GM15510 (cell line): ENCODE data around the gene ZNF536.

Experiments used
- POLR2A ChIP-seq: IDR thresholded peaks from 3 replicates; pipeline ENCODE4 v1.6.1; 2011; ENCODE audit warnings: borderline replicate concordance; ENCODE audit not compliant: insufficient read length; ENCODE audit errors: extremely low read depth

Gene ZNF536

DNA sequence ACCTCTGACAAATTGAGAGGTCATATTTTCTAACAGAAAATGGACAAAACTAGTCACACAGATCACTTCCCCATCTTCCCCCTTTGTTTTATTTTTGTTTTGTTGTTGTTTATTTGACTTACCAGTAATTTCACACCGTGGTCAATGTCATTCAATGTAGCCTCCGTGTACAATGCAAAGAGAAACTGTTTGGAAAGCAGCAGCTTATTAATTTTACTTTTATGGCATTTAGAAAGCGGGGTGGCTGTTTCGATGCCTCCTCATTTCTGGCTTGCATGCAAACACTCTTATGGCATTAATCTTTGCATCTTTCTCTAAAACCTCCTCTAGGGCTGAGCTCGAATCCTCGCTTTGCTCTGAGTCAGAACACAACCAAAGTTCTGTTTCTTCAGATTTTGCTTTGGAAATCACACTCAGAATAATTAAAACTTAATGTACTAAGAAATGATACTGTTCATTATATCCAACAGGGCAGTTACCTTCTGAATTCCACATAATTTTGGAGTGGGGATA is 77.0 kb downstream of the ZNF536 start:
- TF ChIP-seq POLR2A: no peak

DNA sequence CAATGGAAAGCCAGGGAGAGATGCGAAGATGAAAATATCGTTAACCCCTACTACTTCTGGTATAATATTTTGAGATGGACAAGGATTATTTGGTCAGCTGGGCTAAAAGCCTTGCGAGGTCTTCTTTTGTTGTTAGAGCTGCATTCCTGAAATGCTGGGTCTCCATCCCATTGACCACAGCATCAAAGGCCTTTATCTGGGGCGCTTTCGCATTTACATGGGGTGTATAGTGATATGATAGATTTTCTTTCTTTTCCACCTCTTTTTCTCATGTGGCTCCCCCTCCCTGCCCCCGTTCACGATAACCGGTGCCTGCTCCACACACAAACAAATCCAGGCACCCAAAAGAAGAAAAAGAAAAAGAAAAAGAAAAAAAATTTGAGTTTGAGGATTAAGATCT is 77.5 kb downstream of the ZNF536 start:
- no peak for TF ChIP-seq POLR2A

DNA sequence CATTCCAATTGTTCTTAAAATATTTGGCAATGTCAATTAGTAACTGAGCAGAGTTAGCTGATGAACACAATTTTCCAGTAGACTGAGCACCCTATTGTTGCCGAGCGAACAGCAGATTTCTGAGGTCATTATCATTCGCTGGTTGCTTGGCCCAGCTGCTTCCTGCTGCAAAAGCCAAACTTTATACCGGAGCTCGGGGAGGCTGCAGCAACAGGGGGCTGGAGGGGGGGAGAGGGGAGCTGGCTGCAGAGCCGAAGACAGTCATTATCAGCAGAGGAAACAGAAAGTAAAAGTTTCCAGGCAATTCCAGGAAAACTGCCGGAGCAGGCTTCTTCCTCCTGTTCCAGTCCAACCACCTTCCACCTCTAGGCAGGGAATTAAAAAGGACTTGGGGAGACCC is 77.9 kb downstream of the ZNF536 start:
- no peak for TF ChIP-seq POLR2A

DNA sequence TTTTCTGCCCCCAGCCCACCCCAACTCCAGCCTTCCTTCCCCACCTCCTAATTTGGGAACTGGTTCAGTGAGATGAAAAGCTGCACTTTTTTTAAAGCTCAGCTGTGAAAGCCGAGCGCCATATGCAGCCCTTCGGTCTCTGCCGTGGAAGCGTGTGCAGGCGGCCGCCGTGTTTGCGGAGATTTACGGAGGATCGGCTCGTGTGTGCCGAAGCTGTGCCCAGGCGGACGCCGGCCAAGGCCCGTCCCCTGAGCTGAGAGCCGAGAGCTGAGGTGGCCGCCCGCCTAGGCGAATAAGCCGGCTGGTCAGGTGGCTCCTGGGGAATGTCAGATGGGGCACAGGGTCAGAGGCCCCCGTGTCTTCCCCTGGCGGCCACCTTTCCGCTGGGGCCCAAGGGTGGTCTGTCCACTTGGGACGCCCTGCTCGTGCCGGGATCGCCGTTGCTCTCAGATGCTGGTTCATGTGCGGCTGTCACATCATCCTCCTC is 78.7 kb downstream of the ZNF536 start:
- TF ChIP-seq POLR2A: no peak

DNA sequence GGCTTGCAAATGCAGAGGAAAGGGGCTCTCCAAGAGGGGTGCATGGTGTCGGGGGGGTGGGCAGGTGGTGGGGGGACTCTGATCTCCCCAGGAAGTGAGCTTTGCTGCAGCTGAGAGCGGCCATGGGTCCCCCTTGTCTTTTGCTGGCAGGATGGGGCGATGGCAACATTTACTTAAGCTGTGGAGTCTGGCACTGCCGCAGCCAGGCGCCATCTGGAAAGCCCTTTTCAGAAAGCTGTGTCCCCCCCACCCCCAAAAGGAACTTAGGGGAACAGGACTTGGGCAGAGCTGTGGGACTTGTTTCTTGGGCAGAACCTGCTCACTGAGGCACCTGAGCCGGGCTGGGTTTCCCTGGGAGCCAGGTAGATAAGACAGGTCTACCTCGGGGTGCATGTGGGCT is 80.7 kb downstream of the ZNF536 start:
- no peak for TF ChIP-seq POLR2A

DNA sequence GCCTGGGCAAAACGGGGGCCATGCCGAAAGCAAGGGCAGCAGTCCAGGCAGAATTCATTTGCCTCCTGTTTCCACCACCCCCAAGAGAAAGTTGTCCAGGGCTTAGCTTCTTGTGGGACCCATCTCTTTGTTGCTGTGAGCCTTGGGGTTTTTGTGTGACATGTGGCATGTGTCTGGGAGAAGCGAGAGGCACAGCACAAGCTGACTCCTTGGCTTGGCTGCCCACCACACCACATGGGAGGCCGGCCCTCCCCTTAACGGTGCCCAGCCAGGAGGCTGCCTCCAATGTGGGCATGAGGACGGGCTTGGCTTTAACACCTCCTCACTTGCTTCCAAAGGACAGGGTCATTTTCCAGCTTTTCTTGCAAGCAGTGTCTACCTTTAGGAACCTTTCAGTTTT is 81.6 kb downstream of the ZNF536 start:
- TF ChIP-seq POLR2A: no peak

DNA sequence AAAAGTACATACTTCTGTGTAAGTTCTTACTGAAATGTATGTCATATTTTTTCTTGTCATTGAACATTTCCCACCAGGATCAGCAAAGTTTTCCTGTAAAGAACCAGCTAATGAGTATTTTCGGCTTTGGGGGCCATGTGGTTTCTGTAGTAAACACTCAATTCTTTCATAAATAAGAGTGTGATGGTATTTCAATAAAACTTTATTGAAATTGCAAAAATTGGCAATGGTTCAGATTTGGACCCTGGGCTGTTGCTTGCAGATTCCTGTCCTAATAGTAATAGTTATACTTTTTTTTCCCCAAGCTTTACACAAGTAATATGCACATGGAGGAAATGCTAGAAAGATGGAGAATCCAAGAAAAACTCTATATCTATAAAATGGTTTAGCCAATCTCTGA is 83.7 kb downstream of the ZNF536 start:
- no peak for TF ChIP-seq POLR2A

DNA sequence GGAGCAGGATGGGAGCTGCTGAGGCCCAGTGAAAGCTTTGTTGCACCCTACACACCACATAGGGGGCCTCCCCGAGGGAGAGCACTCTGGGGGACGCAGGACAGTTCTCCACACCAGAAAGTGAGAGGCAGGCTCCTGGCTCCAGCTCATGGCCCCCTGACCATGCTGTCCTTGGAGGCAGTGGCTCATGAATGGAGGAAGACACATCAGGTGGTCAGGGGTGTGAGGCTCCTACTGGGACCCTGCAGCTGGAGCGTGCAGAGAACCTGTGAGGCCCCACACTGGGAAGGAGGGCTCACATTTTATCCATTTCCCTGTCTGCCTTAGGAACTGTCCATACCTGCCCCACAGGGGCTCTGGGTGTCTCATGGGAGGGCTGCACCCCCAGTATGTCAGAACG is 85.3 kb downstream of the ZNF536 start:
- no peak for TF ChIP-seq POLR2A

DNA sequence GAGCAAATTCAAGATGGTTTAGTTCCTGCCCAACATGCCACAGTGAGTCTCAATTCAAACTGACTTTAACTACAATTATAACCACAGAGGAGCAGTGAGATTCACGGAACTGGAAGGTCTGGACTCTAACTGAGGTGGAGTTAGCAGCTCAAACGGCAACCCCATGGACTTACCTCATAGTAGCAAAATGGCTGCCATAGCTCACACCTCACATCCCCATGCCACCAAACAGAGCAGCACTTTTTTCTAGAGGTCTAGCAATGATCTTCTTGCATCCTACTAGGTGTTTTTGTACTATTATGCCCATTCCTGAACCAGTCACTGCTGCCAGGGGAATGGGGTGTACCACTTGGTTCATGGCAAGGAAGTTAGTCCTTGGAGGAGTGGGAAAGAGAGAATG is 87.7 kb downstream of the ZNF536 start:
- no peak for TF ChIP-seq POLR2A

DNA sequence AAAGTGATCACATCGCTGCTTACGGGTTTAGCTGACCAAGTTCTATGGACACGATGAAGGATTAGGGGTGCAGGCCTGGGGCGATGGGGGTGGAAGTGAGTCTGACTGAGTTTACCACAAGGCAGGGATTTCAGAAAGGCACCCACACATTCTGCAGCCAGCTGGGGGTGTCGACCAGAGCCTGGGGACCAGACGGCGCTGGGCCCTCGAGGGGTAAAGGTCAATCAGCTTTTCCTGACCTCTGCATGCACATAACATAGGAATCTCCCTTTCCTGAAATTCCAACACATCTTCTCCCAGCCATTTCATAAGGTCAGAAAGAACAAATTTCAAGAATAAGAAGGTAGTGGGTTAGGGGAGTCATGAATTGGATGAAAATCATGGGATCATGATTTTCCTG is 92.0 kb downstream of the ZNF536 start:
- no peak for TF ChIP-seq POLR2A

DNA sequence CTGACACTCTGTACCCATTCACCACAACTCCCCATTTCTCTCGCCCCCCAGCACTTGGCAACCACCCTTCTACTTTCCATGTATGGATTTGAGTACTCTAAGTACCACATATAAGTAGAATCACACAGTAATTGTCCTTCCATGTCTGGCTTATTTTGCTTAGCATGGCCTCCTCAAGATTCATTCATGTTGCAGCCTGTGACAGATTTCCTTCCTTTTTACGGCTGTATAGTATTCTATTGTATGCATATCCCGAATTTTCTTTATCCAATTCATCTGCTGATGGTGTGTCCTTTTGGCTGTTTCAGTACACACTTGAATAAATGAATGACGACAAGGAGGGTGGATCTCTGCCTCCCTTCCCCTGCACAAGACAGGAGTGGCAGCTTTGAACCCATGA is 95.1 kb downstream of the ZNF536 start:
- no peak for TF ChIP-seq POLR2A

DNA sequence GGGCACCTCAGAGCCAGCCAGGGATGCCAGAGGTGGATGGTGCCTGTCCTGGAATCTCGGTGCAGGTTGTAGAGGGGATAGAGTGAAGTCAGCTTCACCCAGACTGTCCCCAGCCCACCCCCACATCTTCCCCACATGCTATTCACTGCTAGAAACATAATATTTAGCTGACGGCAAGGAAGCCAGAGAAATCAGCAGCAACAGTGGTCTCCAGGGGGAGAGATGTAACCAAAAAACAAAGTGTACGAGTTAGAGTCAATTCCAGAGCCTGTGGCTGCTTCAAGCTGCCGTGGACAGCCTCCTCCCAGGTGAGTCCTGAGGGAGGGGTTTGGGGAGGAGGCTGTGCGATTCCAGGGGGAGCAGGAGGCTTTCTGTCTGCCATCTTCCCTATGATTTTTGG is 97.6 kb downstream of the ZNF536 start:
- TF ChIP-seq POLR2A: no peak

DNA sequence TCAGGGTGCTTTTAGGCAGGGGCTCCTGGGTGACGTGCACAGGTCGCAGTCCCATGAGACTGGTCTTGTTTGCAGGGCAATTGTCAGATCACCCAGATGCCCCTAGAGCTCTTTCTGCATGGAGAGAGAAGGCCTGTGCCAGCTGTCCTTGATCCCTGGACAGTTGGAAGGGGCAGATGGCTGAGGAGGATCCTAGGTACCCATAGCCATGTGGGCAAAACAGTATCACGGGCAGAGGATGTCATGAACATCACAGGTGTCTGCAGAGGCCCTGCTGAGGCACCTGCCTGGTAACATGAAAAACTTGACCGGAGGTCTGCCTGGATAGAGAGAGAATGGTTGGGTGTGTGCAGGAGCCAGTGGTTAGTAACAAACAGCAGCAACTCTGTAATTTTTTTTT is 99.3 kb downstream of the ZNF536 start:
- TF ChIP-seq POLR2A: no peak

DNA sequence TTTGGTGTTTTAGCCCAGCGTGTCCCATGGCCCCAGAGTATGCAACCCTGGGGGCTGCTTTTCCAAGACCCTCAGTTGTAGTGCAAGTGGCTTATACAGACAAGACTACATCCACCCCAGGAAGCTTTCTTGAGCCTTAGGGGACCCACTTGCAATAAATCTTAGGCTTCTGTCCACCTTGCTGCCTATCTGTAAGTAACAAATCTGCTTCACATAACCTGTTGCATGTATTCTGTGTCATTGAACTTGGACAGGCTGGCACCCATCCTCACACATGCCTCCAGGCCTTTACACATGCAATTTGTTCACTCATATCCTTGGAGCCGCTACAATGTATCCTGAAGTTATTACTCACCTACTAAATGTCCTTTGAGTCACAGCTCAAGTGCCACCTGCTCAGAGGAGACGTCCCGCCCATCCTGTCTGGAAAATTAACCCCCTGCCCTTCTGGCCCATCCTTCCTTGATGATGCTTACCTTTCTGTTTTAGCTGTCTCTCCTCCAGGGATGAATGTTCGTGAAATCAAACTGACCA is 101.2 kb downstream of the ZNF536 start:
- no peak for TF ChIP-seq POLR2A

DNA sequence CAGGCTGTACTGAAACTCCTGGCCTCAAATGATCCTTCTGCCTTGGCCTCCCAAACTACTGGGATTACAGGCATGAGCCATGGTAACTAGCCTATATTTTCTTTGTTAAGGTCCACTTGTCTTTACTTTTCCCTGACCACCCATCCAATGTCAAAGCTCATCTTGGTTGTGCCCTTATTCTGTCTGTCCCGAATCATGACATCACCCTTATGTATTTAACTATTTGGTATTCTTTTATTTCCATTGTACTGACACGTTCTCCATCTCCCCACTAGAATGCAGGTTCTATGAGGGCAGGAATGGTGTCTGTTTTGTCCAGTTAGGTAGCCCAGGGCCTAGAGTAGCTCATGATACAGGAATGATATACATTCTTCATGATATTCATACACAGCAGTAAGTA is 104.8 kb downstream of the ZNF536 start:
- TF ChIP-seq POLR2A: no peak

DNA sequence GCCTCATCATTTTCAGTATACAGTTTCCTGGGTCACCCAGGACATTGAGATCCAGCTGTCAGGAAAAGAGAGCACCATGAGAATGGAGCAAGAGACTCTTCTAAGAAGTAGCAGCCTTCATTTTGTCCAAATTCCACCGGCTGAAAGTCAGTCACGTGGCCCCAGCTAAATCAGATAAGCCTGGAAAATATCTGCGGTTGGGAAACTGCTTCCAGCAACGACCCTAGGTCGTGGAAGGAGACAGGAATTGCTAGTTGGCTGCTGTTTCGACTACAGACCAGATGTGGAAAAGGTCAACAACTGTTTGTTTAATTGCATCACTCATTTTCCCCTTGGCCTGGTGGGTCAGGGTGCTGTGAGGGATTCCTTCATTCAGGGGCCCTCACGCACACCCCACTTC is 107.0 kb downstream of the ZNF536 start:
- TF ChIP-seq POLR2A: no peak

DNA sequence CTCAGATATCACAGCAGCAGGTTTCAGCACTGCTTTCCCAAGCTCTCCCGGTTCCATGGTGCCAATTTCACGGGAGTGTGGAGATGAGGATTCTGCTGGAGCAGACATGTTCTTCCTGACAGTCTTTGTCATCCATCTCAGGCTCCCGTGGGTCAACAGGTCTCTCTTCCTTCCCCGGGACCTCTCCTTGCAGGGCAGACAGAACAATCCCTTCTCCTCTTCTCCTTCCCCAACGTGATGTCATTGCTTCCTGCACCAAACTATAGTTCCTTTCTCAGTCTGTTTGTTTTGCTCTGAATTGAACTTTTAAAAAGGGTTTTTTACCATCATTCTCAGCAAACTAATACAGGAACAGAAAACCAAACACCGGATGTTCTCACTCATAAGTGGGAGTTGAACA is 107.9 kb downstream of the ZNF536 start:
- no peak for TF ChIP-seq POLR2A

DNA sequence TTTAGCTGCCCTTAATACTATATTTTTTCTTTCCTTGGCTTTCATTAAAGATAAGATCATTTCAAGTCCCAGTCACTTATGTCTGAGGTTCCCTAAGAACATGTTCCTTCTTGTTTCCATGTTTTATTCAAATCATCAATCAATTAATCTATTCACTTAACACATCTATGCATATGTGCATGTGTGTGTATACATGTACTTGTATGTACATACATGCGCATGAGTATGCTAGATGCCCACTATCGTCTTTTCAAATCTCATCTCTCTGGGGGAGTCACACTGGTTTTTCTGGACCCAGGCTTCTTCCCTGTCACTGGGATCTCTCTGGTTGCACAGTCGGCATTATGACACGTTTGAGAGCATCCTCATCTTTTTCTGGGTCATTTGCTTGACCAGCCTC is 108.9 kb downstream of the ZNF536 start:
- no peak for TF ChIP-seq POLR2A

DNA sequence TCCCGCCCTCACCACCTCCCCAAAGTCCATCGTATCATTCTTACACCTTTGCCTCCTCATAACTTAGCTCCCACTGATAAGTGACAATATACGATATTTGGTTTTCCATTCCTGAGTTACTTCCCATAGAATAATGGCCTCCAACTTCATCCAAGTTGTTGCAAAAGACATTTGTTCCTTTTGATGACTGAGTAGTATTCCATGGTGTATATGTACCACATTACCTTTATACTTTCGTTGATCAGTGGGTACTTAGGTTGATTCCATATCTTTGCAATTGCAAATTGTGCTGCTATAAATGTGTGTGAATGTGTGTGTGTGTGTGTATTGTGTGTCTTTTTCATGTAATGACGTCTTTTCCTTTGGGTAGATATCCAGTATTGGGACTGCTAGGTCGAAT is 109.6 kb downstream of the ZNF536 start:
- no peak for TF ChIP-seq POLR2A
